ENCODE results near the gene RGL1.

The RGL1 gene

DNA sequence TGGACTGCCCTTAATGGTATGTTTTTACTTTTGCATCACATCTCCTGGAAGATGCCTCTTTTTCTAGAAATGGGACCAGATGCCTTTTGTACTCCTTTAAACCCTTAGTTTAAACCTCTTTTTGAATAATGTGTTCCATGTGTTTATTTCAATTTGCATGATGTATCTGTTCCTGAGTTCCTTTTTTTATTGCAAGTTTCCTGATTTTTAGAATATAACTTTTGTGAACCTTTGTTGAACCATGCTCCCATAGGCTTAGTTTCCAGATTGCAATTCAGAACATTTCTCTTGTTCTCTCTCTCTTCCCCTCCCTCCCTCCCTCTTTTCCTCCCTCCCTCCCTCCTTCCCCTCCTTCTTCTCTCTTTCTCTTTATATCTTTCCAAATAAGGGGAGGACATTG is 81.9 kb downstream of the RGL1 start:
- TF ChIP-seq ZFX (IDR thresholded peaks at IDR 0.05) = no peak
- TF ChIP-seq, protein P1, sequence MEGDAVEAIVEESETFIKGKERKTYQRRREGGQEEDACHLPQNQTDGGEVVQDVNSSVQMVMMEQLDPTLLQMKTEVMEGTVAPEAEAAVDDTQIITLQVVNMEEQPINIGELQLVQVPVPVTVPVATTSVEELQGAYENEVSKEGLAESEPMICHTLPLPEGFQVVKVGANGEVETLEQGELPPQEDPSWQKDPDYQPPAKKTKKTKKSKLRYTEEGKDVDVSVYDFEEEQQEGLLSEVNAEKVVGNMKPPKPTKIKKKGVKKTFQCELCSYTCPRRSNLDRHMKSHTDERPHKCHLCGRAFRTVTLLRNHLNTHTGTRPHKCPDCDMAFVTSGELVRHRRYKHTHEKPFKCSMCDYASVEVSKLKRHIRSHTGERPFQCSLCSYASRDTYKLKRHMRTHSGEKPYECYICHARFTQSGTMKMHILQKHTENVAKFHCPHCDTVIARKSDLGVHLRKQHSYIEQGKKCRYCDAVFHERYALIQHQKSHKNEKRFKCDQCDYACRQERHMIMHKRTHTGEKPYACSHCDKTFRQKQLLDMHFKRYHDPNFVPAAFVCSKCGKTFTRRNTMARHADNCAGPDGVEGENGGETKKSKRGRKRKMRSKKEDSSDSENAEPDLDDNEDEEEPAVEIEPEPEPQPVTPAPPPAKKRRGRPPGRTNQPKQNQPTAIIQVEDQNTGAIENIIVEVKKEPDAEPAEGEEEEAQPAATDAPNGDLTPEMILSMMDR (conservative IDR thresholded peaks at IDR 0.05) = no peak
- H3K27ac ChIP-seq = no peak overlapping the region

DNA sequence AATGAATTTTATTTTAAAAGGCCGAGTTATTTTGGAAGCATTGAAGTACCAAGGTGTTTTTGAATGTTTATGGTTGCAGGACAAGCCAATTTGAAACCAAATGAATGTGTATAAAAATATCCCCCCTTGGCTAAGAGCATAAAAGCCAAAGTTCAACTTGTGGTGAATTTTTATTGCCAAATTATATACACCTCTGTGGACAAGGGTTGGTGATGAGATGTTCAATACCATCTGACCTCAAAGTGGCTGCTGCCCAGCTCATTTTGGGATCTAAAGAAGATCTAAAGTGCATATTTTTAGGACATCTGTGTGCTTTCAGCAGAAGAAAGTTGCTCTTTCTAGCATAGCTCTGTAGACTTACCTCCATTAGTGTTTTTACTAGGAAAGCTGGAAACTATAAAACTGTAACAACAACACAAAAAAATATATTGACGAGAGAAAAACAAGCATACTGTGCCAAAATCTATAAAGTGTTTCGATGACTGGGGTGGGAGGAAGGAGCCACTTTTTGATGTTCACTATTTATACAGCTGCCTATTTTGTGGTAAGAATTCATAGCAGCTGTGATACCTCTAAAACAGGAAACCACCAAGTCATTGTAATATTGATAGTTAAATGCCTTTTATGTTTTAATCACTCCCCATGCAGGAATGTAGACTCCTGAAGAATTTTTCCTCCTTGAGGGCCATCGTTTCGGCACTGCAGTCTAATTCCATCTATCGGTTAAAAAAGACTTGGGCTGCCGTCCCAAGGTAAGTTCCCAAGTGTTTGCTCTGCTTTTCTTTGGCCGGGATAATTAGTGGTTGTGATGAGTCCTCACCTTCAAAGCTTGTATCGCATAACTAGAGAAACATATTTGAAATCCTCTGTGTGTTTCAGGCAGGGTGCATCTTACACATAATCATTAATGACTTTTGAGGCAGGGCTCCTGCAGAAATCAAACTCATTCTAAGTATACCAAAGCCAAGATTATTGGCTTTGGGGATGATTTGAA is 83.2 kb downstream of the RGL1 start:
- no peak overlapping the region for H3K27ac ChIP-seq
- TF ChIP-seq ZFX (IDR thresholded peaks at IDR 0.05) = no peak
- TF ChIP-seq, protein P1 (conservative IDR thresholded peaks at IDR 0.05) = no peak

DNA sequence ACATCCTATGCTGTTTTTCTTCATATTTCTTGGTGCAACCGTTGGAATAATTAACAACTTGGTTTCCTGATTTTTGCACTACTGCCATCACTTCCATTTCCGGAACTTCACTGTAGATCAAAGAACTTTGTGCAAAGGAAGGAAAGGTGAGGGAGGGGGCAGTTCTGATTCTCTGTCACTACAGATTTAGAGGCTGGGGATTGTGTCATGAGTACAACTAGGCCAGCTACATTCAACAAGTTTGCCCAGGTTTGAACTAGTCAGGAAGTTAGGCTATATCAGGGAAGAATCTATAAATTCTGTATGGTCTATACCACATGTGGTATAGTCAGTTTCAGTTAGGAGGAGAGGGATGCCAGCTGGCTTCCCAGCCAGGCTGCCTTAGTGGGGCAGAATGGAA is 84.2 kb downstream of the RGL1 start:
- no peak for TF ChIP-seq ZFX (IDR thresholded peaks at IDR 0.05)
- TF ChIP-seq, protein P1 (conservative IDR thresholded peaks at IDR 0.05) = no peak
- no peak overlapping the region for H3K27ac ChIP-seq

DNA sequence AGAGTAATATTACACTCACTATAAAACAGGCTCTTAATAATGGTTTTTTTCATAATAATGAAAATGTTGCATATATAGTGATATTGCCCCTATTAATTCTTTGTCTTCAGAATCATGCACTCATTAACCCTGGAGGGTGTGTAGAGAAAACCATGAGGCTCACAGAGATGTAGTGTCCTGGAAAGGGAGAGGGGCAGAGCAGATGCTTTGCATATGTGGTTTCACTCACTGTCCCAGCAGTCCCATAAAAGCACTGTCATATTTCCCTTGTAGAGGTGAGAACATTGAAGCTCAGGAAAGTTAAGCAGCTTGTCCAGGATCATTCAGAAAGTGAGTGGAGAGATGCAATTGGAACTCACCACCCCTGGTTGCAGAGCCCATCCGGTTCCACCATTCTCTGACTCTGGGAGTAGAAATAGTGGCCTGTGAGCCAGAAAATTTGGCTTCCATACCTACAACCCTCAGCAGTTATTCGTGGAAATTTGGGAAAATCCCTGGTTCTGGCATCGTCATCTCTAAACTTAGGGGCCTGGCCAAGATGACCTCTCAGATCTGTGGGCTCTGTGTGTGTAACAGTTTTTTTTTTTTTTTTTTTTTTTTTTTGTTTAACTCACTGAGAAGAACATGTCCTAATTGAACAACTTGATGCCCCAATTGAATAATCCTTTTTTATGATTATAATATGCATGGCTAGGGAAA is 86.4 kb downstream of the RGL1 start:
- TF ChIP-seq, protein P1 (conservative IDR thresholded peaks at IDR 0.05) = no peak
- no peak for TF ChIP-seq ZFX (IDR thresholded peaks at IDR 0.05)
- H3K27ac ChIP-seq = no peak overlapping the region

DNA sequence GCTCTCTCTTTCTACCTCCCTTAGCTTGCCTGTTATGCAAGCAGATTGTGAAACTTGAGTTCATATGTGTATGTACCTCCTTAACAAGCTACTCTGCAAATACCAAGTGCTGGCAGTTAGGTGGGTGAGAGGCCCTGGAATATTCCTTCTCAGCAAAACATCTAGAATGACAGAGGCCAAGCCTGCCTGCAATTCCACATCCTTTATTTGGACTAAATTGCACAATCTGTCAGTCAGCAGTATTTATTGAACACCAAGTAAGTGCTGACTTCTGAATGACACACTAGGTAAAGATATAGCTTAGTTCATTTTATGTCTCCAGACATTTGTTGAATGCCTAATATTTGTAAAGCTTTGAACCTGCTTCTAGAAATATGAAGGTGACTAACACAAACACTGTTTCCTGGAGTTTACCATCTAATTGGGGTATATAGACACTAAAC is 87.5 kb downstream of the RGL1 start:
- TF ChIP-seq, protein P1 (conservative IDR thresholded peaks at IDR 0.05) = no peak
- no peak for TF ChIP-seq ZFX (IDR thresholded peaks at IDR 0.05)
- no peak overlapping the region for H3K27ac ChIP-seq

DNA sequence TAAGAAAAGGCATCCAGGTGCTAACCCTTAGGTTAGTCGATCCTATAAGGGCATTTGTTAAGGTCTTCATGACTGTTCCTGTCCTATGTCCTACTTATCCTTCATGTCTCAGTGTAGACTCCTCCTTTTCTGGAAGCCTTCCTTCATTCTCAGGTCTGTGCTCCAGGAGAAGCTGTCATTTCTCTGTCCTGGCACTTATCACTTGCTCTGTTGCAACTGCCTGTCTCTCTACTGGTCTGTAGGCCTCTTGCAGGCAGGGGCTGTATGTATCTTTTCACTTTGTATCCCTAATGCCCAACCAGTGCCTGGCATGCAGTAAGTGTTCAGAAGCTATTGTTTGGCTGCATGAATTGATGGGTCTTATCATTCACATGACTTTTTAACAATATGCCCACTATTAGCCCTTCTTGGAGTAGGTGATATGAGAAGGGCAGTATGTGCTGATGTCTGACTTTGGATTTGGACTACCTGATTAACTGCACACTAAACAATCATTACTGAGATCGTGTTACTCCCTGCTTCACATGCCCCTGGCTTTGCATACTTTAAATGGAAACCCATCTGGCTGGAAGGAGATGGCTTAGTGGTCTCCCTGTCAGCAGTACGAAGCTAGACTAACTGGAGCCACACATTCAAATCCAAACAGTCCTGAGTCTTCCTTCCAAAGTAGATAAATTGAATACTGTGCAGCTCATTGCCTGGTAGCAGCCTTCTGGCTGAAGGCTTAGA is 88.8 kb downstream of the RGL1 start:
- TF ChIP-seq ZFX (IDR thresholded peaks at IDR 0.05) = no peak
- TF ChIP-seq, protein P1 (conservative IDR thresholded peaks at IDR 0.05) = no peak
- no peak overlapping the region for H3K27ac ChIP-seq
